SK-N-SH (cell line): Measurements from ENCODE around the gene FAM107B. TPM values are rescaled to one million over a fixed set of nuclear protein-coding genes. Genes with fewer than 3 reads are reported as not detected.

ENCODE experiments used
- CTCF ChIA-PET: fragments of 300-600, 350-600 bp; formaldehyde crosslinking; extraction: SDS; loops from one replicate; lab custom pipeline; 2021; lab: Yijun Ruan, JAX
- POLR2A ChIA-PET: fragments of 350-600 bp; sonication (Branson Sonifier 250); formaldehyde crosslinking; extraction: SDS; loops from one replicate; lab custom pipeline; 2020; ENCODE audit warnings: antibody characterized with exemption, inconsistent platforms; lab: Yijun Ruan, JAX
- DNase-seq: peaks from one replicate; pipeline ENCODE4 v3.0.0; 2012
- H2AFZ ChIP-seq: fragments of 200-600 bp; sonication (generic); 2 replicates; pipeline ENCODE4 v1.8.1; 2016; ENCODE audit warnings: antibody characterized with exemption, mild to moderate bottlenecking, low read depth
- H3F3A ChIP-seq: fragments of 200-600 bp; sonication (generic); replicated peaks from 2 replicates; pipeline ENCODE3; 2016; ENCODE audit warnings: antibody characterized with exemption, mild to moderate bottlenecking; ENCODE audit not compliant: insufficient read depth
- H3K27ac ChIP-seq, 2 experiments: fragments of 200-500 bp in 1 of 2; fragments of 200-600 bp in 1 of 2; sonication (Bioruptor generic) in 1 of 2; sonication (generic), shearing (Covaris generic) in 1 of 2; 2 replicates each; pipeline versions ENCODE4 v1.5.1 to v1.6.1; 2014 to 2016; ENCODE audit warnings: low read depth in 2 of 2, inconsistent platforms in 1 of 2, low read length in 1 of 2, mild to moderate bottlenecking in 1 of 2, mixed read lengths in 1 of 2
- H3K27me3 ChIP-seq: fragments of 200-600 bp; sonication (generic), shearing (Covaris generic); 2 replicates; pipeline ENCODE4 v1.6.1; 2016; ENCODE audit warnings: mixed run types; ENCODE audit not compliant: insufficient read depth
- H3K36me3 ChIP-seq, 2 experiments: fragments of 200-500 bp in 1 of 2; fragments of 200-600 bp in 1 of 2; sonication (Bioruptor generic) in 1 of 2; sonication (generic) in 1 of 2; replicated peaks in 1 of 2; 2 replicates each; pipeline versions ENCODE3 to v1.5.1; 2014 to 2016; ENCODE audit warnings: low read length in 1 of 2, mild to moderate bottlenecking in 1 of 2; ENCODE audit not compliant: insufficient read depth in 2 of 2, control insufficient read depth in 1 of 2
- H3K4me1 ChIP-seq, 2 experiments: fragments of 200-500 bp in 1 of 2; fragments of 200-600 bp in 1 of 2; sonication (Bioruptor generic) in 1 of 2; sonication (generic), shearing (Covaris generic) in 1 of 2; 2 replicates each; pipeline versions ENCODE4 v1.5.1 to v1.6.1; 2014 to 2016; ENCODE audit warnings: low read depth in 1 of 2, low read length in 1 of 2, mixed run types in 1 of 2; ENCODE audit not compliant: insufficient read depth in 2 of 2, control insufficient read depth in 1 of 2
- H3K4me2 ChIP-seq: fragments of 200-600 bp; sonication (generic), shearing (Covaris generic); 2 replicates; pipeline ENCODE4 v1.6.1; 2017; ENCODE audit warnings: mixed run types
- H3K4me3 ChIP-seq, 2 experiments: fragments of 200-500 bp in 1 of 2; fragments of 200-600 bp in 1 of 2; sonication (Bioruptor generic) in 1 of 2; sonication (generic), shearing (Covaris generic) in 1 of 2; 2 replicates each; pipeline versions ENCODE4 v1.5.1 to v1.8.1; 2014 to 2016; ENCODE audit warnings: low read depth in 2 of 2, inconsistent platforms in 1 of 2, low read length in 1 of 2, mild to moderate bottlenecking in 1 of 2, mixed read lengths in 1 of 2, moderate library complexity in 1 of 2
- H3K79me2 ChIP-seq: fragments of 200-600 bp; sonication (generic); 2 replicates; pipeline ENCODE4 v1.8.1; 2017; ENCODE audit warnings: mild to moderate bottlenecking; ENCODE audit not compliant: insufficient read depth
- H3K9ac ChIP-seq: fragments of 200-600 bp; sonication (generic); 2 replicates; pipeline ENCODE4 v1.6.1; 2017; ENCODE audit warnings: mixed run types
- H3K9me2 ChIP-seq: fragments of 200-600 bp; sonication (generic); 2 replicates; pipeline ENCODE4 v1.6.1; 2017; ENCODE audit warnings: mixed run types
- H3K9me3 ChIP-seq: fragments of 200-600 bp; sonication (generic); 2 replicates; pipeline ENCODE4 v1.6.1; 2017; ENCODE audit warnings: mixed run types, mild to moderate bottlenecking, moderate library complexity
- H4K20me1 ChIP-seq: fragments of 200-600 bp; sonication (generic); 2 replicates; pipeline ENCODE4 v1.6.1; 2017; ENCODE audit warnings: mild to moderate bottlenecking, mixed run types; ENCODE audit not compliant: insufficient read depth
- CHD2 ChIP-seq: fragments of 150-350 bp; IDR thresholded peaks from 2 replicates; pipeline ENCODE4 v1.6.1; 2018; ENCODE audit warnings: low read length; ENCODE audit not compliant: partially characterized antibody
- CTCF ChIP-seq: fragments of 200-600 bp; sonication (generic); IDR thresholded peaks from 2 replicates; pipeline ENCODE4 v1.6.1; 2017; ENCODE audit warnings: antibody characterized with exemption, mild to moderate bottlenecking, moderate library complexity
- FOSL2 ChIP-seq: IDR thresholded peaks from 2 replicates; pipeline ENCODE4 v1.4.0; 2012; ENCODE audit warnings: low read depth, mild to moderate bottlenecking, moderate library complexity, borderline replicate concordance
- FOXM1 ChIP-seq: IDR thresholded peaks from 2 replicates; pipeline ENCODE4 v1.4.0; 2012; ENCODE audit warnings: low read depth, mild to moderate bottlenecking
- JUND ChIP-seq: IDR thresholded peaks from 2 replicates; pipeline ENCODE4 v1.4.0; 2012
- MEF2A ChIP-seq: IDR thresholded peaks from 2 replicates; pipeline ENCODE4 v1.4.0; 2012; ENCODE audit warnings: low read depth, borderline replicate concordance
- MXI1 ChIP-seq: IDR thresholded peaks from 2 replicates; pipeline ENCODE4 v1.6.1; 2012; ENCODE audit warnings: mild to moderate bottlenecking, low read depth, low read length, improper control_type of control experiment
- NFIC ChIP-seq: IDR thresholded peaks from 2 replicates; pipeline ENCODE4 v1.4.0; 2012; ENCODE audit warnings: borderline replicate concordance
- NRF1 ChIP-seq: IDR thresholded peaks from 2 replicates; pipeline ENCODE4 v1.6.1; 2012; ENCODE audit warnings: low read depth, mild to moderate bottlenecking, low read length
- PBX3 ChIP-seq: IDR thresholded peaks from 2 replicates; pipeline ENCODE4; 2012
- RAD21 ChIP-seq: IDR thresholded peaks from 2 replicates; pipeline ENCODE4 v1.6.1; 2012; ENCODE audit warnings: mild to moderate bottlenecking, low read length
- REST ChIP-seq: IDR thresholded peaks from 2 replicates; pipeline ENCODE4 v1.6.1; 2012; ENCODE audit warnings: mild to moderate bottlenecking, low read depth, low read length, moderate library complexity
- SIN3A ChIP-seq: IDR thresholded peaks from 2 replicates; pipeline ENCODE4 v1.6.1; 2012; ENCODE audit warnings: low read depth, mild to moderate bottlenecking, low read length, moderate library complexity, borderline replicate concordance
- YY1 ChIP-seq: IDR thresholded peaks from 2 replicates; pipeline ENCODE4 v1.4.0; 2012; ENCODE audit warnings: low read depth, mild to moderate bottlenecking
- WGBS: methylation state at CpG from one replicate; pipeline ENCODE4 v1.1.6; 2017; ENCODE audit warnings: low lambda C conversion rate; 5-methylcytosine and 5-hydroxymethylcytosine counted together
- polyA plus RNA-seq, 3 experiments: library from polyadenylated mRNA; depleted of rRNA; stranded (reverse); fragments of >200 nt; gene quantifications; 2 replicates each; pipeline ENCODE4 v1.2.3, GENCODE V29; 2012
- TF ChIP-seq, protein P1 (sequence below): IDR thresholded peaks from 2 replicates; pipeline ENCODE4 v1.4.0; 2012; ENCODE audit warnings: low read depth
- TF ChIP-seq, protein P2 (sequence below): fragments of 150-350 bp; IDR thresholded peaks from 2 replicates; pipeline ENCODE4 v1.6.1; 2016; ENCODE audit warnings: mild to moderate bottlenecking, low read depth, low read length

The FAM107B gene
- polyA plus RNA-seq, 1 of the 3 experiments (the other 2 are of a cell fraction), result 1.0 TPM

GRCh38 chr10:14524691-14525324 lies 249.9 kb downstream of the FAM107B start:
- no peaks in the 10 kb centered on the region for H3K9me2 ChIP-seq
- H3K4me1 ChIP-seq, result no peaks in the 10 kb centered on the region
- H3K9ac ChIP-seq, result no peak overlapping the region
- CTCF ChIA-PET, result interaction anchor here (0.7 to 1.2 kb wide), 2 partner anchors 10 to 298 kb away, joined by 3 read pairs; no protein-coding TSS in a partner anchor
- no peaks in the 10 kb centered on the region for H3K36me3 ChIP-seq
- POLR2A ChIA-PET, result no interaction called here
- no peaks in the 10 kb centered on the region for H3F3A ChIP-seq
- no peak overlapping the region for H3K27ac ChIP-seq
- H2AFZ ChIP-seq, result no peak overlapping the region
- H3K9me3 ChIP-seq, result no peaks in the 10 kb centered on the region
- no peak overlapping the region for H3K4me2 ChIP-seq
- 97% methylated on average over 3 of the region's 3 CpGs for WGBS
- no peak for DNase-seq
- H4K20me1 ChIP-seq, result no peaks in the 10 kb centered on the region
- no peaks in the 10 kb centered on the region for H3K79me2 ChIP-seq
- H3K27me3 ChIP-seq, result no peaks in the 10 kb centered on the region
- no peak for TF ChIP-seq NFIC
- no peak for TF ChIP-seq NRF1
- no peak for TF ChIP-seq RAD21
- TF ChIP-seq PBX3, result no peak
- TF ChIP-seq CTCF, result no peak
- no peak for TF ChIP-seq FOSL2
- no peak for TF ChIP-seq JUND
- TF ChIP-seq CHD2, result no peak
- no peak for TF ChIP-seq YY1
- TF ChIP-seq, protein P1, sequence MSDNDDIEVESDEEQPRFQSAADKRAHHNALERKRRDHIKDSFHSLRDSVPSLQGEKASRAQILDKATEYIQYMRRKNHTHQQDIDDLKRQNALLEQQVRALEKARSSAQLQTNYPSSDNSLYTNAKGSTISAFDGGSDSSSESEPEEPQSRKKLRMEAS, result no peak
- TF ChIP-seq, protein P2, sequence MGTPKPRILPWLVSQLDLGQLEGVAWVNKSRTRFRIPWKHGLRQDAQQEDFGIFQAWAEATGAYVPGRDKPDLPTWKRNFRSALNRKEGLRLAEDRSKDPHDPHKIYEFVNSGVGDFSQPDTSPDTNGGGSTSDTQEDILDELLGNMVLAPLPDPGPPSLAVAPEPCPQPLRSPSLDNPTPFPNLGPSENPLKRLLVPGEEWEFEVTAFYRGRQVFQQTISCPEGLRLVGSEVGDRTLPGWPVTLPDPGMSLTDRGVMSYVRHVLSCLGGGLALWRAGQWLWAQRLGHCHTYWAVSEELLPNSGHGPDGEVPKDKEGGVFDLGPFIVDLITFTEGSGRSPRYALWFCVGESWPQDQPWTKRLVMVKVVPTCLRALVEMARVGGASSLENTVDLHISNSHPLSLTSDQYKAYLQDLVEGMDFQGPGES, result no peak
- no peak for TF ChIP-seq REST
- no peak for TF ChIP-seq MXI1
- no peak for TF ChIP-seq FOXM1
- TF ChIP-seq MEF2A, result no peak
- no peak for TF ChIP-seq SIN3A
- TF ChIP-seq, all 33 proteins: peak for 0
- H3K4me3 ChIP-seq, result no peak overlapping the region
